Effector memory CD4-positive, alpha-beta T cell (primary cell): ENCODE measurements around the gene CTBP2.

Experiments
- DNase-seq, 3 donors: peaks; one replicate each; pipeline ENCODE4 v3.0.0-alpha.2; 2020
- H3K27ac ChIP-seq: 2 replicates; pipeline ENCODE4 v1.7.0; 2013; ENCODE audit warnings: mild to moderate bottlenecking, low read length, moderate library complexity; ENCODE audit not compliant: insufficient read depth, poor library complexity, severe bottlenecking
- H3K27me3 ChIP-seq: replicated peaks from 2 replicates; pipeline ENCODE4 v1.7.0; 2013; ENCODE audit warnings: mild to moderate bottlenecking, low read length; ENCODE audit not compliant: insufficient read depth, control insufficient read depth, poor library complexity, severe bottlenecking
- H3K36me3 ChIP-seq: 2 replicates; pipeline ENCODE4 v1.7.0; 2013; ENCODE audit warnings: mild to moderate bottlenecking, low read length, moderate library complexity; ENCODE audit not compliant: control insufficient read depth, insufficient read depth
- H3K4me1 ChIP-seq: 2 replicates; pipeline ENCODE4 v1.7.0; 2013; ENCODE audit warnings: low read length, mild to moderate bottlenecking; ENCODE audit not compliant: control insufficient read depth, insufficient read depth, poor library complexity, severe bottlenecking
- H3K4me3 ChIP-seq: 2 replicates; pipeline ENCODE4 v1.7.0; 2013; ENCODE audit warnings: low read length, low read depth, mild to moderate bottlenecking; ENCODE audit not compliant: insufficient read depth, poor library complexity, severe bottlenecking
- H3K9me3 ChIP-seq: 2 replicates; pipeline ENCODE4 v1.7.0; 2013; ENCODE audit warnings: mild to moderate bottlenecking, low read length, moderate library complexity; ENCODE audit not compliant: control insufficient read depth

The CTBP2 gene

GRCh38 chr10:125020386-125020785, 140.0 kb downstream of the CTBP2 start:
- no peaks in the 10 kb centered on the region for H3K9me3 ChIP-seq
- H3K27me3 ChIP-seq, result no peaks in the 10 kb centered on the region
- no peaks in the 10 kb centered on the region for H3K36me3 ChIP-seq
- H3K4me1 ChIP-seq, result no peaks in the 10 kb centered on the region
- no peak overlapping the region for H3K4me3 ChIP-seq
- no peak for DNase-seq
- H3K27ac ChIP-seq, result no peak overlapping the region

DNA sequence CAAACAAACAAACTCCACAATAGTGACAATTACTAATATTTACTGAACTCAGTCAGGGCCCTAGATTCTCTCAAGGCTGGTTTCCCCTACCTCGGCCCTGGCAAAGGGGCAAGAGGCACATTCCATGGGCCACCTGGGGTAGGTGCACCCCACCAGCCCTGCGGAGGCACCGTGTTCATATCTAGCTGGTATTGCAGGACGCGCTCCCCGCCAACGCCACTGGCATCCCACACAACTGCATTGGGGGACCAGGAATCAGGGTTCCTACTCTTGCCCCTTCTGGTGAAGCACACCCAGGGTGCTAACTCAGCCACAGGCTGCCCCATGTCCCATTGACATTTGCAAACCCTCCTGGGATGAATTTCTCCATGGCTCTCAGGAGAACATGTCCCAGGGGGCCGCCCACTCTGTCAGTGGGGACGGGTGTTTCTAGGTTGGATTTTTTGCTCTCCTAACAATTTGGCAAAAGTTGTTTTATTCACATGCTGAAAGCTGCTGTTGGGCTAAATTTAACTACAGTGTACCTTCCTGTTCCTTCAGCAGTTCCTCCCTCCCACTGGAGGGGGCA, 141.7 kb downstream of the CTBP2 start:
- Histone ChIP-seq H3K4me3 (no peak overlapping the region), H3K36me3 (no peaks in the 10 kb centered on the region), H3K27me3 (no peaks in the 10 kb centered on the region), H3K4me1 (no peaks in the 10 kb centered on the region), H3K27ac (no peak overlapping the region), H3K9me3 (no peaks in the 10 kb centered on the region)
- DNase-seq, result no peak

GRCh38 chr10:125017547-125018298, 142.6 kb downstream of the CTBP2 start:
- no peak overlapping the region for H3K27ac ChIP-seq
- no peaks in the 10 kb centered on the region for H3K9me3 ChIP-seq
- no peaks in the 10 kb centered on the region for H3K36me3 ChIP-seq
- H3K4me1 ChIP-seq, result no peaks in the 10 kb centered on the region
- DNase-seq, result no peak
- H3K4me3 ChIP-seq, result no peak overlapping the region
- H3K27me3 ChIP-seq, result no peaks in the 10 kb centered on the region

- Histone ChIP-seq H3K4me1 (no peaks in the 10 kb centered on the region), H3K9me3 (no peaks in the 10 kb centered on the region), H3K4me3 (no peak overlapping the region), H3K27me3 (no peaks in the 10 kb centered on the region), H3K36me3 (no peaks in the 10 kb centered on the region), H3K27ac (no peak overlapping the region)
- DNase-seq, result no peak
Observed at GRCh38 chr10:125016611-125017202, 143.7 kb downstream of the CTBP2 start.

DNA sequence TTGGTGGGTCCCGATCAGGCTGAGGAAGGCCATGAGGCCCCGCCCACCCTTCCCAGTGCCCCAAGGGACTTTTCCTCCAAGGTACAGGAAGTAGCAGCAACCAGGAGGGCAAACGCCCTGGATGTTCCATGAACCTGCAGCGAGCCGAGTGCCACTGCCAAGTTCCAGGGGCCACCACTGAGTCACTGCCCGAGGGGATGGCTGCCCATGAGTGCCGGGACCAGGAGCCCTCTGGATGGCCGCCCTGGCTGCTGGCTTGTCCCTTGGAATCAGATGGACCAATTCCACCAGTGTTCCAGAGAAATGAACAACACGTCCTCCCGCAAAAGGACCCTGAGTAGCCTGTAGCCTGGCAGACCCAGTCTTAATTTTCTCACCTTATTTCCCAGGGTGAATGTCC, 144.2 kb downstream of the CTBP2 start:
- H3K27ac ChIP-seq, result no peak overlapping the region
- H3K4me3 ChIP-seq, result no peak overlapping the region
- no peaks in the 10 kb centered on the region for H3K9me3 ChIP-seq
- no peaks in the 10 kb centered on the region for H3K4me1 ChIP-seq
- H3K36me3 ChIP-seq, result no peaks in the 10 kb centered on the region
- H3K27me3 ChIP-seq, result no peaks in the 10 kb centered on the region
- no peak for DNase-seq

- no peak overlapping the region for H3K27ac ChIP-seq
- no peak for DNase-seq
- no peaks in the 10 kb centered on the region for H3K27me3 ChIP-seq
- no peaks in the 10 kb centered on the region for H3K36me3 ChIP-seq
- H3K9me3 ChIP-seq, result no peaks in the 10 kb centered on the region
- H3K4me1 ChIP-seq, result no peaks in the 10 kb centered on the region
- no peak overlapping the region for H3K4me3 ChIP-seq
Observed at GRCh38 chr10:125015356-125015944, 144.9 kb downstream of the CTBP2 start.

- H3K9me3 ChIP-seq, result no peaks in the 10 kb centered on the region
- H3K27ac ChIP-seq, result no peak overlapping the region
- no peaks in the 10 kb centered on the region for H3K4me1 ChIP-seq
- H3K4me3 ChIP-seq, result no peak overlapping the region
- no peaks in the 10 kb centered on the region for H3K27me3 ChIP-seq
- DNase-seq, result no peak
- no peaks in the 10 kb centered on the region for H3K36me3 ChIP-seq
Observed at GRCh38 chr10:125014836-125015355, 145.5 kb downstream of the CTBP2 start.

DNA sequence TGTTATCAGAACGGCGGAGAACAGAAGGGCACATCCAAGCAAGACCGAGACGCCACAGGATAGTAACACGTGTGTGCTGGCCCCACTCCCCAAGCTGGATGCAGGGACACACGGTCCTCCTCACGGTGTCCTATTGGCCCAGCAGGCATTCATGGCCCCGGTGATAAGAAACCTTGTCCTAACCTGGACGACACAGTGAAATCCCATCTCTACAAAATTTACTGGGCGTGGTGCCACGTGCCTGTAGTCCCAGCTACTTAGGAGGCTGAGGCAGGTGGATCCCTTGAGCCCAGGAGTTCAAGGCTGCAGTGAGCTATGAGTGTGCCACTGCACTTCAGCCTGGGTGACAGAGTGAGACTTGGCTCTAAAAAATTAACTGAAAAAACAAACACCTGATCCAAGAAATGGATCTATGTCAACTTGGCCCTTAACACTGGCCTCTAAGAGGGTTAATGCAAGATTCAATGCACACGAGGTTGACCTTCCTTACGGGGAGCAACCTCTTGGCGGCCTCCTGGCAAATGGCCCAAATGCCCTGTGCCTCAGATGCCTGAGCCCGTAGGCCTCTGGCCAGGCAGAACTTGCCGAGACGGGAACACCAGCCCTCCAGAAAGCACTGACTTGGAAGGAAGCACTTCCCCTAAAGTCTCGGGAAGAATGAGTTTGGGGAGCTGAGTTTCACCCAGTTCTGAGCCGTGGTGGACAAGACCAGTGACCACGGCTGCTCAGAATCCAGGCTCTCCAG, 146.1 kb downstream of the CTBP2 start:
- Histone ChIP-seq H3K4me3 (no peak overlapping the region), H3K27ac (no peak overlapping the region), H3K27me3 (no peaks in the 10 kb centered on the region), H3K36me3 (no peaks in the 10 kb centered on the region), H3K9me3 (no peaks in the 10 kb centered on the region), H3K4me1 (no peaks in the 10 kb centered on the region)
- no peak for DNase-seq

- no peaks in the 10 kb centered on the region for H3K36me3 ChIP-seq
- no peaks in the 10 kb centered on the region for H3K4me1 ChIP-seq
- H3K9me3 ChIP-seq, result no peaks in the 10 kb centered on the region
- H3K4me3 ChIP-seq, result no peak overlapping the region
- no peak for DNase-seq
- no peak overlapping the region for H3K27ac ChIP-seq
- H3K27me3 ChIP-seq, result no peaks in the 10 kb centered on the region
Observed at GRCh38 chr10:125013529-125013872, 146.9 kb downstream of the CTBP2 start.
